Neural cell (in vitro differentiated cells): Measurements from ENCODE around the gene FKBP1B. TPM values are rescaled to one million over a fixed set of nuclear protein-coding genes. Genes with fewer than 3 reads are reported as not detected.

ENCODE experiments used
- H2AFZ ChIP-seq: fragments of 200-600, 300-800 bp; sonication (generic), shearing (Covaris generic); 2 replicates; pipeline ENCODE4 v1.6.0; 2014; ENCODE audit warnings: low read depth, mild to moderate bottlenecking, antibody characterized with exemption, low read length, moderate library complexity
- H3F3A ChIP-seq: fragments of 200-600 bp; shearing (Covaris generic); 2 replicates; pipeline ENCODE4 v1.6.1; 2016; ENCODE audit warnings: mild to moderate bottlenecking, moderate library complexity, mixed read lengths, antibody characterized with exemption, low read length; ENCODE audit not compliant: insufficient read depth, poor library complexity, severe bottlenecking
- H3K27ac ChIP-seq: fragments of 200-600, 300-800 bp; sonication (generic), shearing (Covaris generic); 2 replicates; pipeline ENCODE4 v1.5.1; 2014; ENCODE audit warnings: mild to moderate bottlenecking, low read length, moderate library complexity
- H3K27me3 ChIP-seq: fragments of 300-800, 200-600 bp; sonication (generic), shearing (Covaris generic); 2 replicates; pipeline ENCODE4 v1.6.0; 2014; ENCODE audit warnings: mild to moderate bottlenecking, low read depth, low read length, moderate library complexity; ENCODE audit not compliant: insufficient read depth
- H3K36me3 ChIP-seq: fragments of 300-800, 200-600 bp; sonication (generic), shearing (Covaris generic); 2 replicates; pipeline ENCODE4 v1.5.1; 2014; ENCODE audit warnings: mild to moderate bottlenecking, antibody characterized with exemption, low read length, moderate library complexity; ENCODE audit not compliant: insufficient read depth
- H3K4me2 ChIP-seq: fragments of 300-800, 200-600 bp; sonication (generic), shearing (Covaris generic); 2 replicates; pipeline ENCODE4 v1.6.0; 2014; ENCODE audit warnings: mild to moderate bottlenecking, low read length
- H3K4me3 ChIP-seq: fragments of 300-800, 200-600 bp; sonication (generic), shearing (Covaris generic); 2 replicates; pipeline ENCODE4 v1.5.1; 2014; ENCODE audit warnings: mild to moderate bottlenecking, low read length, moderate library complexity
- H3K79me2 ChIP-seq: fragments of 200-600 bp; shearing (Covaris generic); replicated peaks from 2 replicates; pipeline ENCODE4 v1.6.0; 2014; ENCODE audit warnings: mild to moderate bottlenecking, low read length, moderate library complexity; ENCODE audit not compliant: insufficient read depth
- H3K9ac ChIP-seq: fragments of 300-800, 200-600 bp; sonication (generic), shearing (Covaris generic); 2 replicates; pipeline ENCODE4 v1.6.1; 2016; ENCODE audit warnings: mild to moderate bottlenecking, low read length, mixed read lengths
- H3K9me2 ChIP-seq: fragments of 200-600 bp; shearing (Covaris generic); 2 replicates; pipeline ENCODE4 v1.6.1; 2016; ENCODE audit warnings: mild to moderate bottlenecking, low read length, mixed read lengths; ENCODE audit not compliant: insufficient read depth
- H3K9me3 ChIP-seq: fragments of 200-600, 300-800 bp; sonication (generic), shearing (Covaris generic); 2 replicates; pipeline ENCODE4 v1.6.1; 2016; ENCODE audit warnings: mild to moderate bottlenecking, mixed run types, low read length, moderate library complexity, mixed read lengths
- H4K20me1 ChIP-seq: fragments of 200-600 bp; shearing (Covaris generic); 2 replicates; pipeline ENCODE4 v1.6.1; 2016; ENCODE audit warnings: mild to moderate bottlenecking, mixed run types; ENCODE audit not compliant: insufficient read depth
- EP300 ChIP-seq: fragments of 450-650 bp; conservative IDR thresholded peaks from 2 replicates; pipeline ENCODE4 v1.6.1; 2014; ENCODE audit warnings: antibody characterized with exemption, mild to moderate bottlenecking, moderate library complexity; ENCODE audit not compliant: poor library complexity, severe bottlenecking
- EZH2 ChIP-seq: fragments of 200-600, 300-800 bp; shearing (Covaris generic), sonication (generic); IDR thresholded peaks from 2 replicates; pipeline ENCODE4 v1.6.1; 2014; ENCODE audit warnings: antibody characterized with exemption, low read length, borderline replicate concordance, mild to moderate bottlenecking; ENCODE audit not compliant: insufficient read depth, poor library complexity, severe bottlenecking
- MXI1 ChIP-seq: fragments of 450-650 bp; conservative IDR thresholded peaks from 2 replicates; pipeline ENCODE4 v1.6.1; 2014; ENCODE audit warnings: antibody characterized with exemption, mild to moderate bottlenecking; ENCODE audit not compliant: poor library complexity, severe bottlenecking
- POLR2AphosphoS5 ChIP-seq: IDR thresholded peaks from 2 replicates; pipeline ENCODE4 v1.6.1; 2012
- RAD21 ChIP-seq: fragments of 450-650 bp; conservative IDR thresholded peaks from 2 replicates; pipeline ENCODE4 v1.6.1; 2014; ENCODE audit warnings: antibody characterized with exemption, mild to moderate bottlenecking, moderate library complexity
- SMC3 ChIP-seq: fragments of 450-650 bp; conservative IDR thresholded peaks from 2 replicates; pipeline ENCODE4 v1.6.1; 2014; ENCODE audit warnings: antibody characterized with exemption, mild to moderate bottlenecking, moderate library complexity; ENCODE audit not compliant: poor library complexity
- TAF1 ChIP-seq: IDR thresholded peaks from 2 replicates; pipeline ENCODE4 v1.6.1; 2012; ENCODE audit warnings: low read depth
- polyA plus RNA-seq: library from polyadenylated mRNA; depleted of rRNA; stranded (reverse); fragments of >200 nt; gene quantifications from 2 replicates; pipeline ENCODE4 v1.2.3, GENCODE V29; 2014
- TF ChIP-seq, protein P1 (sequence below): fragments of 450-650 bp; IDR thresholded peaks from 2 replicates; pipeline ENCODE4 v1.5.1; 2014; ENCODE audit warnings: antibody characterized with exemption, mild to moderate bottlenecking, moderate library complexity; ENCODE audit not compliant: poor library complexity, severe bottlenecking
- TF ChIP-seq, protein P2 (sequence below): IDR thresholded peaks from 2 replicates; pipeline ENCODE4 v1.6.1; 2012; ENCODE audit warnings: borderline replicate concordance

Gene FKBP1B
- polyA plus RNA-seq, 1 donor from 2014 or later: 154 TPM

DNA sequence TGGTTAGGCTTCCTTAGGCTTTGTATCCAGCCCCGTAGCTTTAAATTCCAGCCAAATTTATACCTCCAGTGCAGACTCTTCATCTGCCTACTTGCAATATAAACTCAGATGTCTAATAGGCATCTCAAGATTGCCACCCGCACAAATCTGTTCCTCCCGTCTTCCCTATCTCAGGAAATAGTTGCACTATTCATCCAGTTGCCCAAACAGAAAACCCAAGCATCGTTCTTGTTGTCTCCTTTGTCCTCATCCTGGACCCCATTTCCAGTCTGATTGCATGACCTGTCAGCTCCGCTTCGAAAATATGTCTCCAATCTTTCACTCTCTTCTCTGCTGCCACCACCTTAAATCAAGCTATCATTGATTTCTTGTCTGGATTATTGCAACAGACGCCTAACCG lies 2.3 kb downstream of the FKBP1B start:
- no peak overlapping the region for H3K4me2 ChIP-seq
- H3K9me2 ChIP-seq: no peaks in the 10 kb centered on the region
- H4K20me1 ChIP-seq: no peaks in the 10 kb centered on the region
- H3K27ac ChIP-seq: no peak overlapping the region
- no peaks in the 10 kb centered on the region for H3K79me2 ChIP-seq
- H3F3A ChIP-seq: no peaks in the 10 kb centered on the region
- no peak overlapping the region for H2AFZ ChIP-seq
- H3K9me3 ChIP-seq: no peaks in the 10 kb centered on the region
- TF ChIP-seq EP300 (no peak), RAD21 (no peak), MXI1 (no peak), POLR2AphosphoS5 (no peak), SMC3 (no peak), EZH2 (no peak), TAF1 (no peak)
- TF ChIP-seq, protein P1, sequence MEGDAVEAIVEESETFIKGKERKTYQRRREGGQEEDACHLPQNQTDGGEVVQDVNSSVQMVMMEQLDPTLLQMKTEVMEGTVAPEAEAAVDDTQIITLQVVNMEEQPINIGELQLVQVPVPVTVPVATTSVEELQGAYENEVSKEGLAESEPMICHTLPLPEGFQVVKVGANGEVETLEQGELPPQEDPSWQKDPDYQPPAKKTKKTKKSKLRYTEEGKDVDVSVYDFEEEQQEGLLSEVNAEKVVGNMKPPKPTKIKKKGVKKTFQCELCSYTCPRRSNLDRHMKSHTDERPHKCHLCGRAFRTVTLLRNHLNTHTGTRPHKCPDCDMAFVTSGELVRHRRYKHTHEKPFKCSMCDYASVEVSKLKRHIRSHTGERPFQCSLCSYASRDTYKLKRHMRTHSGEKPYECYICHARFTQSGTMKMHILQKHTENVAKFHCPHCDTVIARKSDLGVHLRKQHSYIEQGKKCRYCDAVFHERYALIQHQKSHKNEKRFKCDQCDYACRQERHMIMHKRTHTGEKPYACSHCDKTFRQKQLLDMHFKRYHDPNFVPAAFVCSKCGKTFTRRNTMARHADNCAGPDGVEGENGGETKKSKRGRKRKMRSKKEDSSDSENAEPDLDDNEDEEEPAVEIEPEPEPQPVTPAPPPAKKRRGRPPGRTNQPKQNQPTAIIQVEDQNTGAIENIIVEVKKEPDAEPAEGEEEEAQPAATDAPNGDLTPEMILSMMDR: no peak
- TF ChIP-seq, protein P2, sequence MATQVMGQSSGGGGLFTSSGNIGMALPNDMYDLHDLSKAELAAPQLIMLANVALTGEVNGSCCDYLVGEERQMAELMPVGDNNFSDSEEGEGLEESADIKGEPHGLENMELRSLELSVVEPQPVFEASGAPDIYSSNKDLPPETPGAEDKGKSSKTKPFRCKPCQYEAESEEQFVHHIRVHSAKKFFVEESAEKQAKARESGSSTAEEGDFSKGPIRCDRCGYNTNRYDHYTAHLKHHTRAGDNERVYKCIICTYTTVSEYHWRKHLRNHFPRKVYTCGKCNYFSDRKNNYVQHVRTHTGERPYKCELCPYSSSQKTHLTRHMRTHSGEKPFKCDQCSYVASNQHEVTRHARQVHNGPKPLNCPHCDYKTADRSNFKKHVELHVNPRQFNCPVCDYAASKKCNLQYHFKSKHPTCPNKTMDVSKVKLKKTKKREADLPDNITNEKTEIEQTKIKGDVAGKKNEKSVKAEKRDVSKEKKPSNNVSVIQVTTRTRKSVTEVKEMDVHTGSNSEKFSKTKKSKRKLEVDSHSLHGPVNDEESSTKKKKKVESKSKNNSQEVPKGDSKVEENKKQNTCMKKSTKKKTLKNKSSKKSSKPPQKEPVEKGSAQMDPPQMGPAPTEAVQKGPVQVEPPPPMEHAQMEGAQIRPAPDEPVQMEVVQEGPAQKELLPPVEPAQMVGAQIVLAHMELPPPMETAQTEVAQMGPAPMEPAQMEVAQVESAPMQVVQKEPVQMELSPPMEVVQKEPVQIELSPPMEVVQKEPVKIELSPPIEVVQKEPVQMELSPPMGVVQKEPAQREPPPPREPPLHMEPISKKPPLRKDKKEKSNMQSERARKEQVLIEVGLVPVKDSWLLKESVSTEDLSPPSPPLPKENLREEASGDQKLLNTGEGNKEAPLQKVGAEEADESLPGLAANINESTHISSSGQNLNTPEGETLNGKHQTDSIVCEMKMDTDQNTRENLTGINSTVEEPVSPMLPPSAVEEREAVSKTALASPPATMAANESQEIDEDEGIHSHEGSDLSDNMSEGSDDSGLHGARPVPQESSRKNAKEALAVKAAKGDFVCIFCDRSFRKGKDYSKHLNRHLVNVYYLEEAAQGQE: no peak
- no peaks in the 10 kb centered on the region for H3K36me3 ChIP-seq
- no peak overlapping the region for H3K4me3 ChIP-seq
- H3K27me3 ChIP-seq: no peaks in the 10 kb centered on the region
- no peak overlapping the region for H3K9ac ChIP-seq

DNA sequence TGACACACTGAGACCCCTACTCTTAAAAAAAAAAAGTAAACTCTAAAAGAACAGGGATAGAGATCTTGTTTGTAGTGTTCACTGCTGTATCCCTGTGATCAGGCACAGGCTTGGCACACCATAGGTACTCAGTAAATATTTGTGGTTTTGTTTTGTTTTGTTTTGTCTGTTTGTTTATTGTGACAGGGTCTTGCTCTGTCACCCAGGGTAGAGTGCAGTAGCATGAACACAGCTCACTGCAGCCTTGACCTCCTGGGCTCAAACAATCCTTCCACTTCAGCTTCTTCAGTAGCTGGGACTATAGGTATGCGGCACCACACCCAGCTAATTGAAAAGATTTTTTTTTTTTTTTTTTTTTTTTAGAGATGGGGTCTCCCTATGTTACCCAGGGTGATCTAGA lies 3.4 kb downstream of the FKBP1B start:
- Histone ChIP-seq H3K27me3 (no peaks in the 10 kb centered on the region), H3K4me2 (no peak overlapping the region)
- TF ChIP-seq, protein P2: no peak
- TF ChIP-seq MXI1 (no peak), EZH2 (no peak), POLR2AphosphoS5 (no peak), RAD21 (no peak), SMC3 (no peak), EP300 (no peak), TAF1 (no peak)
- TF ChIP-seq, protein P1: no peak

More for the DNA sequence above, 3.4 kb downstream of the FKBP1B start:
- H3K79me2 ChIP-seq: no peaks in the 10 kb centered on the region
- H3K9me3 ChIP-seq: no peaks in the 10 kb centered on the region
- no peaks in the 10 kb centered on the region for H3K9me2 ChIP-seq
- no peak overlapping the region for H3K4me3 ChIP-seq
- no peak overlapping the region for H3K9ac ChIP-seq
- no peaks in the 10 kb centered on the region for H3K36me3 ChIP-seq
- no peaks in the 10 kb centered on the region for H3F3A ChIP-seq
- H4K20me1 ChIP-seq: no peaks in the 10 kb centered on the region
- H2AFZ ChIP-seq: no peak overlapping the region
- no peak overlapping the region for H3K27ac ChIP-seq
